ENCODE measurements around the gene NSD1. TPM values are rescaled to one million over a fixed set of nuclear protein-coding genes. Genes with fewer than 3 reads are reported as not detected.

The NSD1 gene
- 14.7 to 21.8 TPM (median 20.4 TPM) in 5 replicates for total RNA-seq (2022; extraction: Qiagen RNA extraction; ENCODE audit: low read depth)

GRCh38 chr5:177133096-177133852 lies at the start of gene NSD1:
Gene NSD1, plus strand, starts transcription at chr5:177133773. Its CDS starts 1,331 bp downstream, at chr5:177135104.

GRCh38 chr5:177086654-177087397 lies 46.7 kb upstream of the NSD1 start, which contains the start of gene FGFR4:
Gene FGFR4, plus strand, starts transcription at chr5:177086915. Its CDS starts 2,688 bp downstream, at chr5:177089603.

GRCh38 chr5:177303121-177303924 lies 169.8 kb downstream of the NSD1 start, which contains the start of the genes PRELID1 and RAB24:
Gene PRELID1, plus strand, starts transcription at chr5:177303799. Its CDS starts 187 bp downstream, at chr5:177303986.
Gene RAB24, minus strand, starts transcription at chr5:177303719. Its CDS starts 431 bp downstream, at chr5:177303288.

DNA sequence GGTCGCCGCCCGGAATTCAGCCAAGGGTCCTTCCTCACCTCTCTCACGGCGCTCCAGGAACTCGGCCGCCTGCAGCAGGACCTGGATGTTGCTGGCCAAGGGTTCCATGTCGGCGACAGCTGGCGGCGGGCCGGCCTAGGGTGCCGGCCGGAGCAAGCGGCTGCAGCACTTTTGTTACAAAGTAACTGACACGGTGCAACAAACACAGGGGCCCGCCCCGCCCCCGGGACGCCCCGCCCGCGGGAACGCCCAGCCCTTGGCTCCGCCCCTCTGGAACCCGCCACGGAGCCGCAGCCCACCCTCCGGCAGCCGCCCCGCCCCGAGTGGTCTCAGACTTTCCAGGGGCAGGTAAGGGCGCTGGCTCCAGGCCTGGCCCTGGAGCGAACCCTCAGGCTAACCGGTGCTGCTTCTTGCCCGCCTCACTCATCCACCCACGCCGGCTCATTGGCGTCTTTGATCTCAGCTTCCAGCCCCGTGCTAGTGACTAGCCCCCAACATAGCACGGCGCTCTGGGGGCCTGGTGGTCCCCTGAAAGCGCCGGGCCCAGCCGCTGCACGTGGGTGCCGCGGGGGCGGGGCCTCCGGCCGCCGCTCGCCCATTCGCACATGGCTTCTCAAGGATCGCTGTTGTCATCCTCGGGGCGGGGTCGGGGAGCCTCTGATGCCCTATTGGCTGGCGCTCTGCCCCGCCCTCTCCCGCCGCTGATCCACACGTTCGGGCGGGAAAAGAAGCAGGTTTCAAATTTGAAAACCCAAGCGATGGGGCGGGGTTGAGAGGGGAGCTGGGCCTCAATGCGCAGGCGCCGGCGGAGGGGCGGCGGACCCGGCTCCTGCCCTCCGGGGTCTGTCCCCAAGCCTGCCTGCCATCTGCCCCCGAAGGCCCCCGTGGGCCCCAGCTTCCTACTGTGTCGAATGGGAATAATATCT lies 178.4 kb downstream of the NSD1 start, which contains the start of gene MXD3:
TSS of gene MXD3 (minus strand) at position 176 of the 926 bp plus-strand sequence. CDS start at position 108, 68 bp downstream.

Other genes starting within 250 kb of the NSD1 start
- not detected in 5 replicates for gene HK3, start 234.4 kb upstream of the NSD1 start, total RNA-seq (2022; extraction: Qiagen RNA extraction; ENCODE audit: low read depth)
- gene UIMC1, start 127.0 kb upstream of the NSD1 start, total RNA-seq (2022; extraction: Qiagen RNA extraction; ENCODE audit: low read depth), result 42.3 to 48.4 TPM (median 43.8 TPM) in 5 replicates
- gene ZNF346, start 111.1 kb upstream of the NSD1 start, total RNA-seq (2022; extraction: Qiagen RNA extraction; ENCODE audit: low read depth), result 9.2 to 11.1 TPM (median 10.2 TPM) in 5 replicates
- gene FGFR4, start 46.9 kb upstream of the NSD1 start, total RNA-seq (2022; extraction: Qiagen RNA extraction; ENCODE audit: low read depth), result 15.9 to 24.1 TPM (median 23.2 TPM) in 5 replicates
- gene RAB24, start 169.9 kb downstream of the NSD1 start, total RNA-seq (2022; extraction: Qiagen RNA extraction; ENCODE audit: low read depth), result 22.2 to 29.2 TPM (median 27.3 TPM) in 5 replicates
- 285 to 406 TPM (median 364 TPM) in 5 replicates for gene PRELID1, start 170.0 kb downstream of the NSD1 start, total RNA-seq (2022; extraction: Qiagen RNA extraction; ENCODE audit: low read depth)
- 12.9 to 22.2 TPM (median 17.1 TPM) in 5 replicates for gene MXD3, start 178.1 kb downstream of the NSD1 start, total RNA-seq (2022; extraction: Qiagen RNA extraction; ENCODE audit: low read depth)
- 183 to 219 TPM (median 196 TPM) in 5 replicates for gene LMAN2, start 217.9 kb downstream of the NSD1 start, total RNA-seq (2022; extraction: Qiagen RNA extraction; ENCODE audit: low read depth)
- 6.0 to 6.9 TPM (median 6.2 TPM) in 5 replicates for gene RGS14, start 224.2 kb downstream of the NSD1 start, total RNA-seq (2022; extraction: Qiagen RNA extraction; ENCODE audit: low read depth)